DMS53 treated with DMSO at 0.1 percent for 48 hours (cell line): ENCODE data around the gene LCOR.
A peak's percentile ranks its signal among the peaks of the same experiment; 100 is the strongest.

Experiments
- DNase-seq: peaks from one replicate; lab custom pipeline; 2025; ENCODE audit not compliant: unreplicated experiment; lab: John Stamatoyannopoulos, UW

The LCOR gene

GRCh38 chr10:96889415-96890171 lies 57.5 kb downstream of the LCOR start:
- peak; percentile 84 for DNase-seq

- DNase-seq: peak; percentile 48
These were observed 58.0 kb downstream of the LCOR start for GRCh38 chr10:96890172-96890513.

DNA sequence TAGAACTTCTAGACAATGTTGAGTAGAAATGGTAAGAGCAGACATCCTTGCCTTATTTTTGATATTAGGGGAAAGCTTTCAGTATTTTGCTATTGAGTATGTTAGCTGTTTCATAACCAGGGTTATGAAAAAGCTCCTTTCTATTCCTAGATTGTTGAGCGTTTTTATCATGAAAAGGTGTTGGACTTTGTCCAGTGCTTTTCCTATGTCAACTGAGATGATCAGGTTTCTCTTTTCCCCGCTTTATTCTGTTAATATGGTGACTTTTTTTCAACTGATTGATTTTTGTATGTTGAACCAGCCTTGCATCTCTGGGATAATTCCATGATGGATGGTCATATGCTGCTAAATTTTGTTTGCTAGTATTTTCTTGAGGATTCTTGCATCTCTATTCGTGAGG lies 58.5 kb downstream of the LCOR start:
- DNase-seq: peak; percentile 48

- DNase-seq: no peak
These were observed 59.7 kb downstream of the LCOR start for GRCh38 chr10:96891840-96892239.

GRCh38 chr10:96895662-96896424 lies 63.7 kb downstream of the LCOR start:
- no peak for DNase-seq

- no peak for DNase-seq
These were observed 64.9 kb downstream of the LCOR start for GRCh38 chr10:96896884-96897589.

GRCh38 chr10:96902117-96902516 lies 70.0 kb downstream of the LCOR start:
- no peak for DNase-seq

DNA sequence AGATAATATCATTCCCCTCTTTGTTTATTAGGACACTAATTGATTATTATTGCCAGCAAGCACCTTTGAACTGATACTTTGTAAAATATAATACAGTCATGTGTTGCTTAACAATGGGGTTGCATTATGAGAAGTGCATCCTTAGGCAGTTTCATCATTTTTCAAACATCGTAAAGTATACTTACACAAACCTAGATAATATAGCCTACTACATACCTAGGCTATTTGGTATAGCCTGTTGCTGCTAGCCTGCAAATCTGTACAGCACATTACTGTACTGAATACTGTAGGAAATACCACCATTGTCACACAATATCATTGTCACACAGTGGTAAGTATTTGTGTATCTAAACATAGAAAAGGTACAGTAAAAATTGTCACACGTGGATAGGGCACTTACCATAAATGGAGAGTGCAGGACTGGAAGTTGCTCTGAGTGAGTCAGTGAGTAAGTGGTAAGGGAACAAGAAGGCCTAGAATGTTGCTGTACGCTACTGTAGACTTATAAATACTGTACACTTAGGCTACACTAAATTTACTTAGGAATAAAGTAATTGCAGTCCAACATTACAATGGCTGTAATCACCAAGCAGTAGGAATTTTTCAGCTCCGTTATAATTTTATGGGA lies 70.7 kb downstream of the LCOR start:
- DNase-seq: no peak

GRCh38 chr10:96904648-96905047 lies 72.5 kb downstream of the LCOR start:
- no peak for DNase-seq

DNA sequence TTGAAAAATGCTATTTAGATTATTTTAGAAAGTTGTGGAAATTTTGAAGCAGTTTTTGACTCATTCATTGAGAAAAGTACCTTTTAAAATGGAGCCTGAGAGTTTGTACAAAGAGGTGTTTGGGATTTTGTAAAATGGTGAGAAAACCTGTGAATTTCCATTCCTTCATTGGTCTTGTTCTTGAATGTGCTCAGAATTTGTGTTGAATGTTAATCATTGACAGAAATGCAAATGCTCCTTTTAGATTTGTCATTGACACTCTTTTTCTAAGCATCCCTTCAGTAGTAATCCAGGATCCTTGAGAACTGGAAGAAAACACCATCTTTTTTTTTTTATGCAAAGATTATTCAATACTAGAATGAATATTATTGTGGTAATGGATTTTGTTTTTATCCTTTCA lies 74.8 kb downstream of the LCOR start:
- DNase-seq: peak; percentile 31

DNA sequence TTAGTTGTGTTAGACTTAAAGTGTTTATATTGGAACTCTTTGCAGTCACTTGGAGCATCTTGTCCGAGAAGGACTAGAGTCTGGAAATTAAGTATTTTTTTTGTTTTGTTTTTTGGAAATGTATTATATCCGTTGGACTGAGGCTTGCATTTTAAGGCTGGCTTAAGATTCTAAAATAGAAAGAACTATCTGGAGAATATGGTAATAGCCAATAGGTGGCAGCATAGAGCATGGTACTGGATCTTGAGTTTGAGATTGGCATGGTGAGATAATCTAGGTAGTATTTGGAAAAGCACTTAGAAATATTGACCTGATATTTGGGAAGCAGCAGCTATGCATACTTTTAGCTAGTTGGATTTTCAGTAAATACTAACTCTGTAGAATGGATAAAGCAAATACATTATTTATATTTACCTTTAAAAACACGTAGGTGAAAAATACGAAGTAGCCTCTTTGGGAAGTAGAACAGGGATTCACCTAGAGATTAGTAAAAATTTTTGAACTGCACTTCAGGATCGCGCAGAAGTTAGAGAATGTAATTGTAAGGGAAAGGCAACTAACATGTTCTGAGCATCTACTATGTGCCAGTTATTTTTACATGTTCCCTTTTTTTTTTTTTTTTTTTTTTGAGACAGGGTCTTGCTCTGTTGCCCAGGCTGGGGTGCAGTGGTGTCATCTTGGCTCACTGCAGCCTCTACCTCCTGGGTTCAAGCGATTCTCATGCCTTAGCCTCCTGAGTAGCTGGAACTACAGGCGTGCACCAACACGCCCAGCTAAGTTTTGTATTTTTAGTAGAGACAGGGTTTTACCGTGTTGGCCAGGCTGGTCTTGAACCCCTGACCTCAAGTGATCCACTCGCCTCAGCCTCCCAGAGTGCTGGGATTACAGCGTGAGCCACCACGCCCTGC lies 78.6 kb downstream of the LCOR start:
- peak; percentile 30 for DNase-seq

- no peak for DNase-seq
These were observed 80.3 kb downstream of the LCOR start for GRCh38 chr10:96912405-96912804.

- DNase-seq: no peak
These were observed 81.8 kb downstream of the LCOR start for GRCh38 chr10:96913906-96914305.

DNA sequence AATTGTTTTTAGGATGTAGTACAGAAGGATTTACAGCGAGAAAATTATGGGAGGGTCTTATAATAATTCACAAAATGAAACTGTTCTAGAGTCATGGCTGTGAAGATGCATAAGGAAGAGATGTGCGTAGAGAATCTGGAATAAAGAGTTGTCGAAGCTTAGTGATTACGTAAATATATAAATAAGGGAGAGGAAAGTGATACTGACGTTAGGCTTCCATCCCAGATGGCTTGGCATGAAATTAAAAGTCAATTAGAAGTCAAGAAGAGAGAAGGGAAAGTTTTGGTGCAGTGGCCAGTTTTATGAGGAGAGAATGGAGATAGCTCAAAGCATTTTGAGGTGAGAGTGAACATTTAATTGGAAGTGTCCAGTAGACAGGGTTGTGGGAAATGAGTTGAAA lies 85.5 kb downstream of the LCOR start:
- no peak for DNase-seq

DNA sequence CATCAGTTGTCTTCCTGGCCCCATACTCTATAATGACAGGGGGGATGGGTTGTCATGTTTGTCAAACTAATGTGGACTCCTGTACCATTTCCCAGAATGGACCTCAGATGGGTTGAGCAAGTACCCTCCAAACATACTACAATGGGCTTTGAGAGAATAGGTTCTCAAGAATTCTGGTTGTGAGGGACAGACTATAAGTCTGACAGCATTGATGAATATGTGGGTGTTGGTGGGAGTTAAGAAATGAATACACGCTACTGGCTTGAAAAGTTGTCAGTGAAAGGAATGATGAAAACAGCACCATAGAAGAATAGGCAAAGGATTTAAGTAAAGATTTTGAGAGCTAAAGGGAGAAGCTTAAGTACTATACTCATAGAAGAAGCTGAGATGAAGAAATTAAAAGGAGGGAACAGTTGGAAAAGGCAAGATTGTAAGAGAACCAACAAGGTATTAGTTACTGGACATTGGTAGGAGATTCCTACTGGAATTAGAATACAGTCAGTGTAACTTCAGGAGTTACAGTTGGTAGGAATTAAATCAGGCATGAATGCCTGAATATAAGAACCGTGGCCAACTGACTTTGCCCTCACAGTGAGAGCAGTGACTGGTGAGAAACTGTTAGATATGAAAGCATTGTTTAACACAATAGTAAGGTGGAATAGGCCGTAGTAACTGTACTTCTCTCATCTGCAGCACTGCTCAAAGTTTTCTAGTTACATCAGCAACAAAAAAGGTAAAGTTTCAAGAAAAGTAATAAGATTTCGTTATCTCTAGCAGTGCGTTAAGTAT lies 86.3 kb downstream of the LCOR start:
- no peak for DNase-seq

DNA sequence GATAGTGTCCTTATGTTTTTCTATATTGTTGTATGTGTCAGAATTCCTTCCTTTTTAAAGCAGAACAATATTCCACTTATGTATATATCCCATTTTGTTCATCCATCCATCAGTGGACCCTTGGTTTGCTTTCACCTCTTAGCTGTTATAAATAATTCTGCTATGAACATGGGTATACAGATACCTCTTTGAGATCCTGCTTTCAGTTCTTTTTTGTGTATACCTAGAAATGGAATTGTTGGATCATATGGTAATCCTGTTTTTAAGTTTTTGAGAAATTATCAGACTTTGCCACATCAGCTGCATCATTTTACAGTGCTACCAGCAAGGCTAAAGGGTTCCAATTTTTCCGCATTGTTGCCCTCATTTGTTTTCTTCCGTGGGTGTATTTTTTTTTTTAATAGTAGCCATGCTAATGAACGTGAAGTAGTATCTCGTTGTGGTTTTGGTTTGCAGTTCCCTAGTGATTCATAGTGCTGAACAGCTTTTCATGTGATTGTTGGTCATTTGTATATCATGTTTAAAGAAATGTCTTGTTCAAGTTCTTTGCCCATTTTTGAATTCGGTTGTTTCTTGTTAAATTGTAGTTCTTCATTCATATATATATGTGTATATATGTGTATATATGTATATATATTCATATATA lies 87.8 kb downstream of the LCOR start:
- DNase-seq: no peak

DNA sequence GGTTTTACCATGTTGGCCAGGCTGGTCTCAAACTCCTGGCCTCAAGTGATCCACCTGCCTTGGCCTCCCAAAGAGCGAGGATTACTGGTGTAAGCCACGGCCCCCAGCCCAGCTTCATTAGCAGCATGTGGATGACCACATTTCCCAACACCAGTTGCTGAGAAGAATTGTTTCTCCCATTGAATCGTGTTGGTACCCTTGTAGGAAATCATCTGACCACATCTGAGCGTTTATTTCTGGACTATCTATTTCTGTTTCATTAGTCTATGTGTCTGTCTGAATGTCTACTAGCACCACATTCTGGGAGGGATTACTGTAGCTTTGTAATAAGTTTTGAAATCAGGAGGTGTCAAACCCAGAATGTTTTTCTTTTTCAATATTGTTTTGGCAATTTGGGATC lies 89.6 kb downstream of the LCOR start:
- DNase-seq: no peak

- DNase-seq: no peak
These were observed 91.2 kb downstream of the LCOR start for GRCh38 chr10:96922978-96923948.
